ENCODE measurements around the gene MAPT.
"Not testable (repeated sequence)": the region's sequence is repeated elsewhere in the genome, so short reads cannot be mapped to it uniquely, and the experiment has no call there.

Gene MAPT

GRCh38 chr17:46011711-46012505 lies 117.6 kb downstream of the MAPT start:
- DNase-seq (ENCODE audit: low read depth), result no peak

- DNase-seq (ENCODE audit: low read depth), result no peak
Measured at GRCh38 chr17:46012506-46013079, 118.2 kb downstream of the MAPT start.

GRCh38 chr17:46013127-46013501 lies 118.8 kb downstream of the MAPT start:
- DNase-seq (ENCODE audit: low read depth), result no peak

- peak; percentile 29 for DNase-seq (ENCODE audit: low read depth)
Measured at GRCh38 chr17:46013502-46014165, 119.3 kb downstream of the MAPT start.

- DNase-seq (ENCODE audit: low read depth), result not testable (repeated sequence)
Measured at GRCh38 chr17:46019408-46019925, 125.1 kb downstream of the MAPT start.

GRCh38 chr17:46020023-46020761 lies 125.8 kb downstream of the MAPT start:
- no peak for DNase-seq (ENCODE audit: low read depth)

- DNase-seq (ENCODE audit: low read depth), result no peak
Measured at GRCh38 chr17:46020998-46021397, 126.6 kb downstream of the MAPT start.

GRCh38 chr17:46023366-46023765 lies 129.0 kb downstream of the MAPT start:
- not testable (repeated sequence) for DNase-seq (ENCODE audit: low read depth)

- DNase-seq (ENCODE audit: low read depth), result no peak
Measured at GRCh38 chr17:46023783-46024388, 129.5 kb downstream of the MAPT start.

- DNase-seq (ENCODE audit: low read depth), result no peak
Measured at GRCh38 chr17:46024590-46024989, 130.2 kb downstream of the MAPT start.

- DNase-seq (ENCODE audit: low read depth), result no peak
Measured at GRCh38 chr17:46025060-46025459, 130.7 kb downstream of the MAPT start.

GRCh38 chr17:46025510-46026165 lies 131.3 kb downstream of the MAPT start:
- no peak for DNase-seq (ENCODE audit: low read depth)

GRCh38 chr17:46026166-46027047 lies 132.1 kb downstream of the MAPT start:
- DNase-seq (ENCODE audit: low read depth), result no peak

GRCh38 chr17:46027048-46027975 lies 133.0 kb downstream of the MAPT start:
- DNase-seq (ENCODE audit: low read depth), result no peak

- DNase-seq (ENCODE audit: low read depth), result no peak
Measured at GRCh38 chr17:46027976-46028325, 133.6 kb downstream of the MAPT start.

GRCh38 chr17:46028374-46028773 lies 134.0 kb downstream of the MAPT start:
- DNase-seq (ENCODE audit: low read depth), result no peak

GRCh38 chr17:46028981-46029565 lies 134.7 kb downstream of the MAPT start:
- DNase-seq (ENCODE audit: low read depth), result no peak

- DNase-seq (ENCODE audit: low read depth), result no peak
Measured at GRCh38 chr17:46029627-46030026, 135.3 kb downstream of the MAPT start.

- no peak for DNase-seq (ENCODE audit: low read depth)
Measured at GRCh38 chr17:46030752-46031151, 136.4 kb downstream of the MAPT start.
